ENCODE measurements around the gene PLA2G3. TPM values are rescaled to one million over a fixed set of nuclear protein-coding genes. Genes with fewer than 3 reads are reported as not detected.

Gene PLA2G3
- total RNA-seq, 1 donor from 2014 or later: 1.3 TPM

GRCh38 chr22:31087744-31088215 lies 52.5 kb downstream of the PLA2G3 start:
- H3K4me3 Mint-ChIP-seq (ENCODE audit: unreplicated experiment): no peak overlapping the region
- TF ChIP-seq CTCF (IDR thresholded peaks at IDR 0.05; ENCODE audit: partially characterized antibody, unreplicated experiment): no peak
- peaks cover 1% of the 10 kb centered on the region for H3K9me3 Mint-ChIP-seq (ENCODE audit: unreplicated experiment)
- H3K36me3 Mint-ChIP-seq (ENCODE audit: unreplicated experiment): no peaks in the 10 kb centered on the region
- H3K27ac Mint-ChIP-seq (ENCODE audit: unreplicated experiment): no peak overlapping the region
- no peaks in the 10 kb centered on the region for H3K4me1 Mint-ChIP-seq (ENCODE audit: low read depth, unreplicated experiment)
- H3K27me3 Mint-ChIP-seq (ENCODE audit: unreplicated experiment): peaks cover 2% of the 10 kb centered on the region
- DNase-seq: no peak

GRCh38 chr22:31086703-31087330 lies 53.5 kb downstream of the PLA2G3 start:
- Mint-ChIP-seq H3K4me1 (ENCODE audit: low read depth, unreplicated experiment) (peaks cover 2% of the 10 kb centered on the region), H3K27ac (ENCODE audit: unreplicated experiment) (no peak overlapping the region), H3K4me3 (ENCODE audit: unreplicated experiment) (no peak overlapping the region), H3K9me3 (ENCODE audit: unreplicated experiment) (peaks cover 1% of the 10 kb centered on the region), H3K27me3 (ENCODE audit: unreplicated experiment) (peaks cover 8% of the 10 kb centered on the region), H3K36me3 (ENCODE audit: unreplicated experiment) (no peaks in the 10 kb centered on the region)
- TF ChIP-seq CTCF (IDR thresholded peaks at IDR 0.05; ENCODE audit: partially characterized antibody, unreplicated experiment): no peak
- DNase-seq: no peak

- Mint-ChIP-seq H3K36me3 (ENCODE audit: unreplicated experiment) (no peaks in the 10 kb centered on the region), H3K27ac (ENCODE audit: unreplicated experiment) (no peak overlapping the region), H3K4me3 (ENCODE audit: unreplicated experiment) (no peak overlapping the region), H3K27me3 (ENCODE audit: unreplicated experiment) (peaks cover 8% of the 10 kb centered on the region), H3K9me3 (ENCODE audit: unreplicated experiment) (peaks cover 1% of the 10 kb centered on the region), H3K4me1 (ENCODE audit: low read depth, unreplicated experiment) (peaks cover 3% of the 10 kb centered on the region)
- DNase-seq: no peak
- no peak for TF ChIP-seq CTCF (IDR thresholded peaks at IDR 0.05; ENCODE audit: partially characterized antibody, unreplicated experiment)
These were observed 54.4 kb downstream of the PLA2G3 start for GRCh38 chr22:31085928-31086327.

- peaks cover 3% of the 10 kb centered on the region for H3K4me1 Mint-ChIP-seq (ENCODE audit: low read depth, unreplicated experiment)
- peak; percentile 47 for TF ChIP-seq CTCF (IDR thresholded peaks at IDR 0.05; ENCODE audit: partially characterized antibody, unreplicated experiment)
- peak overlapping the region; percentile 28 for H3K27ac Mint-ChIP-seq (ENCODE audit: unreplicated experiment)
- no peak for DNase-seq
- H3K27me3 Mint-ChIP-seq (ENCODE audit: unreplicated experiment): peaks cover 8% of the 10 kb centered on the region
- no peak overlapping the region for H3K4me3 Mint-ChIP-seq (ENCODE audit: unreplicated experiment)
- no peaks in the 10 kb centered on the region for H3K36me3 Mint-ChIP-seq (ENCODE audit: unreplicated experiment)
- H3K9me3 Mint-ChIP-seq (ENCODE audit: unreplicated experiment): peaks cover 1% of the 10 kb centered on the region
These were observed 54.8 kb downstream of the PLA2G3 start for GRCh38 chr22:31085493-31085824.

- DNase-seq: peak; percentile 87
- H3K4me3 Mint-ChIP-seq (ENCODE audit: unreplicated experiment): peak overlapping the region; percentile 78
- peaks cover 8% of the 10 kb centered on the region for H3K27me3 Mint-ChIP-seq (ENCODE audit: unreplicated experiment)
- no peak overlapping the region for H3K27ac Mint-ChIP-seq (ENCODE audit: unreplicated experiment)
- no peaks in the 10 kb centered on the region for H3K36me3 Mint-ChIP-seq (ENCODE audit: unreplicated experiment)
- TF ChIP-seq CTCF (IDR thresholded peaks at IDR 0.05; ENCODE audit: partially characterized antibody, unreplicated experiment): peak; percentile 91
- H3K9me3 Mint-ChIP-seq (ENCODE audit: unreplicated experiment): peaks cover 1% of the 10 kb centered on the region
- peaks cover 3% of the 10 kb centered on the region for H3K4me1 Mint-ChIP-seq (ENCODE audit: low read depth, unreplicated experiment)
These were observed 55.4 kb downstream of the PLA2G3 start for GRCh38 chr22:31084811-31085492.
